Hematopoietic multipotent progenitor cell (in vitro differentiated cells): ENCODE data around the gene ZNF77. TPM values are rescaled to one million over a fixed set of nuclear protein-coding genes. Genes with fewer than 3 reads are reported as not detected.
A peak's percentile ranks its signal among the peaks of the same experiment; 100 is the strongest.
"Not testable (repeated sequence)": the region's sequence is repeated elsewhere in the genome, so short reads cannot be mapped to it uniquely, and the experiment has no call there.

Experiments used
- DNase-seq, 3 donors: peaks; one replicate each; pipeline ENCODE4 v3.0.0-alpha.2; 2011 to 2015; ENCODE audit warnings: low read depth in 2 of 3, low spot score in 2 of 3
- total RNA-seq: library from RNA; depleted of rRNA; stranded (reverse); fragments of >200 nt; gene quantifications from one replicate; pipeline ENCODE4 v1.2.3, GENCODE V29; 2012

ZNF77 gene
- total RNA-seq, result 3.8 TPM

- DNase-seq, result peak; percentile 94 to 99 (median 98)
Observed at GRCh38 chr19:2944775-2945574, at the start of gene ZNF77. ZNF77 (minus strand) TSS chr19:2944971; CDS start chr19:2944840, 131 bp downstream.

- no peak for DNase-seq
Observed at GRCh38 chr19:2993579-2993978, 48.8 kb upstream of the ZNF77 start.

GRCh38 chr19:2992958-2993357 lies 48.2 kb upstream of the ZNF77 start:
- no peak for DNase-seq

GRCh38 chr19:2992333-2992732 lies 47.6 kb upstream of the ZNF77 start:
- not testable (repeated sequence) for DNase-seq

GRCh38 chr19:2989236-2989946 lies 44.6 kb upstream of the ZNF77 start:
- no peak for DNase-seq

- no peak for DNase-seq
Observed at GRCh38 chr19:2988568-2988967, 43.8 kb upstream of the ZNF77 start.

- no peak for DNase-seq
Observed at GRCh38 chr19:2987797-2988196, 43.0 kb upstream of the ZNF77 start.

- peak in 1 of 3 donors; percentile 50 for DNase-seq
Observed at GRCh38 chr19:2986951-2987524, 42.3 kb upstream of the ZNF77 start.

GRCh38 chr19:2984215-2984528 lies 39.4 kb upstream of the ZNF77 start:
- no peak for DNase-seq

GRCh38 chr19:2983351-2984214 lies 38.8 kb upstream of the ZNF77 start:
- peak in 1 of 3 donors; percentile 39 for DNase-seq

GRCh38 chr19:2982983-2983350 lies 38.2 kb upstream of the ZNF77 start:
- peak in 1 of 3 donors; percentile 51 for DNase-seq

GRCh38 chr19:2982561-2982960 lies 37.8 kb upstream of the ZNF77 start:
- DNase-seq, result no peak

- no peak for DNase-seq
Observed at GRCh38 chr19:2981898-2982297, 37.1 kb upstream of the ZNF77 start.

GRCh38 chr19:2978772-2979171 lies 34.0 kb upstream of the ZNF77 start:
- no peak for DNase-seq

- no peak for DNase-seq
Observed at GRCh38 chr19:2978166-2978767, 33.5 kb upstream of the ZNF77 start.

GRCh38 chr19:2977746-2978138 lies 33.0 kb upstream of the ZNF77 start:
- no peak for DNase-seq

GRCh38 chr19:2977001-2977745 lies 32.4 kb upstream of the ZNF77 start, which contains the start of gene TLE6:
TLE6 (plus strand) TSS chr19:2977564; CDS start chr19:2978234, 670 bp downstream.
- DNase-seq, result peak; percentile 80 to 94 (median 94)

- DNase-seq, result no peak
Observed at GRCh38 chr19:2976609-2977000, 31.8 kb upstream of the ZNF77 start.

GRCh38 chr19:2974342-2975041 lies 29.7 kb upstream of the ZNF77 start:
- peak in 1 of 3 donors; percentile 35 for DNase-seq
